ENCODE data around the gene RPRD1A. TPM values are rescaled to one million over a fixed set of nuclear protein-coding genes. Genes with fewer than 3 reads are reported as not detected.

The RPRD1A gene
- total RNA-seq, 1 experiment from 2014 or later = 80.7 TPM

GRCh38 chr18:36034299-36034895, 33.0 kb downstream of the RPRD1A start:
- Histone ChIP-seq H3K9ac (ENCODE audit: low read length) (no peak overlapping the region), H3K4me2 (ENCODE audit: low read length) (no peak overlapping the region), H3K36me3 (ENCODE audit: control insufficient read depth in 1 of 2, insufficient read depth in 2 of 2, low read length in 2 of 2) (peaks cover 5 to 16% of the 10 kb centered on the region in 2 experiments; a peak in 3 of 4 replicates), H3K27ac (ENCODE audit: low read depth, low read length) (no peak overlapping the region), H3K79me2 (ENCODE audit: insufficient read depth, low read length) (peaks cover 82% of the 10 kb centered on the region), H3K4me3 (replicated peaks in 1 of 2; ENCODE audit: low read depth in 1 of 2, low read length in 2 of 2) (no peak overlapping the region), H4K20me1 (ENCODE audit: insufficient read depth) (peaks cover 8% of the 10 kb centered on the region; the same call in 1 of the 2 replicates), H3K27me3 (ENCODE audit: insufficient read depth, low read length) (no peaks in the 10 kb centered on the region), H3K9me2 (ENCODE audit: insufficient read depth) (no peaks in the 10 kb centered on the region), H2AFZ (ENCODE audit: low read depth, low read length, poor library complexity, severe bottlenecking) (no peak overlapping the region), H3K4me1 (ENCODE audit: control insufficient read depth in 1 of 2, insufficient read depth in 2 of 2, low read length in 2 of 2) (no peaks in the 10 kb centered on the region), H3K9me3 (ENCODE audit: control insufficient read depth in 1 of 2, insufficient read depth in 1 of 2, low read depth in 1 of 2, low read length in 2 of 2) (peaks cover 5 to 9% of the 10 kb centered on the region in 2 experiments; a peak in 2 of 4 replicates)
- TF ChIP-seq, protein P1, sequence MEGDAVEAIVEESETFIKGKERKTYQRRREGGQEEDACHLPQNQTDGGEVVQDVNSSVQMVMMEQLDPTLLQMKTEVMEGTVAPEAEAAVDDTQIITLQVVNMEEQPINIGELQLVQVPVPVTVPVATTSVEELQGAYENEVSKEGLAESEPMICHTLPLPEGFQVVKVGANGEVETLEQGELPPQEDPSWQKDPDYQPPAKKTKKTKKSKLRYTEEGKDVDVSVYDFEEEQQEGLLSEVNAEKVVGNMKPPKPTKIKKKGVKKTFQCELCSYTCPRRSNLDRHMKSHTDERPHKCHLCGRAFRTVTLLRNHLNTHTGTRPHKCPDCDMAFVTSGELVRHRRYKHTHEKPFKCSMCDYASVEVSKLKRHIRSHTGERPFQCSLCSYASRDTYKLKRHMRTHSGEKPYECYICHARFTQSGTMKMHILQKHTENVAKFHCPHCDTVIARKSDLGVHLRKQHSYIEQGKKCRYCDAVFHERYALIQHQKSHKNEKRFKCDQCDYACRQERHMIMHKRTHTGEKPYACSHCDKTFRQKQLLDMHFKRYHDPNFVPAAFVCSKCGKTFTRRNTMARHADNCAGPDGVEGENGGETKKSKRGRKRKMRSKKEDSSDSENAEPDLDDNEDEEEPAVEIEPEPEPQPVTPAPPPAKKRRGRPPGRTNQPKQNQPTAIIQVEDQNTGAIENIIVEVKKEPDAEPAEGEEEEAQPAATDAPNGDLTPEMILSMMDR (IDR thresholded peaks at IDR 0.05 in 2 of 3, conservative IDR thresholded peaks at IDR 0.05 in 1 of 3; ENCODE audit: borderline replicate concordance in 1 of 3, insufficient read depth in 1 of 3, low read depth in 2 of 3, low read length in 2 of 3) = no peak
- no peak for TF ChIP-seq REST (IDR thresholded peaks at IDR 0.05; ENCODE audit: low read depth)
- no peak for TF ChIP-seq ZBTB33 (IDR thresholded peaks at IDR 0.05; ENCODE audit: extremely low read depth, insufficient replicate concordance, low read length)
- no peak for TF ChIP-seq POLR2AphosphoS5 (IDR thresholded peaks at IDR 0.05; ENCODE audit: low read depth, low read length)
- no peak for TF ChIP-seq CEBPB (IDR thresholded peaks at IDR 0.05; ENCODE audit: low read depth)
- TF ChIP-seq SP1 (IDR thresholded peaks at IDR 0.05; ENCODE audit: low read depth) = no peak
- TF ChIP-seq SIN3A (IDR thresholded peaks at IDR 0.05; ENCODE audit: low read depth) = no peak
- no peak for TF ChIP-seq ZFX (IDR thresholded peaks at IDR 0.05)
- no peak for TF ChIP-seq SRF (IDR thresholded peaks at IDR 0.05; ENCODE audit: low read depth)
- TF ChIP-seq ZNF274 (IDR thresholded peaks at IDR 0.05; ENCODE audit: low read depth, low read length) = no peak
- ChIA-PET CTCF (interaction anchor here (1.4 kb wide), 1 partner anchor 11 kb away, joined by 3 read pairs; no protein-coding TSS in a partner anchor), POLR2A (no interaction called here), RAD21 (ENCODE audit: low non-redundant PET in 1 of 2, low total read pairs in 2 of 2, uncharacterized antibody in 2 of 2, unreplicated experiment in 2 of 2) (no interaction called here)
- intact Hi-C loops (cut with micrococcal nuclease) = no loop called here
- no peak for ATAC-seq
- no peak for DNase-seq (ENCODE audit: low read depth, low spot score)
- no TSS peak for BruUV-seq (replicated peaks)

Measured in HCT116 (cell line).